ENCODE results near the gene THEM4.

DNA sequence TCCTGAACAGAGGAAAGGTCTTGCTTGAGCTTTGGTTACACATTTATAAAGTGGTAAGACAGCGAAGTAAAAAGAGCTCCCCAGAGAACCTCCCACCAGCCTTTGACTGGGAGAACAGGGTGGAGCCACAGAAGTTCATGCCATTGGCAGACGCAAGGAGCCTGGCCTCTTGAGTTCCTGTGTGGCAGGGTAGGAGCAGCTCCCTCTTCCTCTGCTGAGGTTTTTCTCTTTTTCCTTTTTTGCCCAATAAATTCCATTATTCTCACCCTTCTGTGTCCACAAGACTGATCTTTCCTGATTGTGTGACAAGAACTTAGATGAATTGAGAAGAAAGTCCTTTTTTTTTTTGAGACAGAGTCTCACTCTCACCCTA, 4.3 kb downstream of the THEM4 start:
- TF ChIP-seq CTCF (IDR thresholded peaks at IDR 0.05) (no peak), POLR2A (IDR thresholded peaks at IDR 0.05) (no peak)

Data from testis (tissue), 2 donors.